Small intestine (tissue), 7 donors: ENCODE measurements around the gene PLIN5. TPM values are rescaled to one million over a fixed set of nuclear protein-coding genes. Genes with fewer than 3 reads are reported as not detected.

Experiments
- DNase-seq, 2 donors: peaks; one replicate each; pipeline versions ENCODE4 v3.0.0 to v3.0.0-alpha.2; 2013
- FAIRE-seq: peaks from 2 replicates; lab custom pipeline; 2012; peaks lifted over from hg19 to GRCh38; lab: Jason Lieb, UNC
- H3K27ac ChIP-seq, 3 donors: one replicate each; pipeline ENCODE4 v1.5.1; 2013; ENCODE audit warnings: low read length in 2 of 3, mild to moderate bottlenecking in 2 of 3, control low read depth in 1 of 3, inconsistent platforms in 1 of 3, low read depth in 1 of 3, moderate library complexity in 1 of 3
- H3K27me3 ChIP-seq, 3 donors: one replicate each; pipeline ENCODE4 v1.6.1; 2013; ENCODE audit warnings: low read length in 3 of 3, inconsistent platforms in 1 of 3; ENCODE audit not compliant: control insufficient read depth in 3 of 3, insufficient read depth in 3 of 3
- H3K36me3 ChIP-seq, 3 donors: one replicate each; pipeline ENCODE4 v1.6.1; 2013; ENCODE audit warnings: low read length in 3 of 3, inconsistent platforms in 1 of 3, low read depth in 1 of 3, mild to moderate bottlenecking in 1 of 3, moderate library complexity in 1 of 3; ENCODE audit not compliant: control insufficient read depth in 3 of 3, insufficient read depth in 2 of 3
- H3K4me1 ChIP-seq, 3 donors: one replicate each; pipeline ENCODE4 v1.6.1; 2013; ENCODE audit warnings: low read length in 2 of 3, inconsistent platforms in 1 of 3, low read depth in 1 of 3, mild to moderate bottlenecking in 1 of 3, moderate library complexity in 1 of 3; ENCODE audit not compliant: control insufficient read depth in 3 of 3, insufficient read depth in 2 of 3
- H3K4me3 ChIP-seq, 3 donors: one replicate each; pipeline ENCODE4 v1.5.1; 2013; ENCODE audit warnings: low read length in 3 of 3, control low read depth in 1 of 3, inconsistent platforms in 1 of 3, low read depth in 1 of 3, mild to moderate bottlenecking in 1 of 3, moderate library complexity in 1 of 3
- H3K9me3 ChIP-seq, 2 donors: one replicate each; pipeline ENCODE4 v1.6.1; 2013; ENCODE audit warnings: low read depth in 1 of 2, low read length in 1 of 2; ENCODE audit not compliant: control insufficient read depth in 2 of 2, insufficient read depth in 1 of 2
- WGBS, 3 donors: extraction: QIAGEN DNeasy Blood & Tissue Kit; methylation state at CpG; one replicate each; pipeline ENCODE4 v1.1.7; 2013; 5-methylcytosine and 5-hydroxymethylcytosine counted together
- polyA plus RNA-seq, 4 donors: library from polyadenylated mRNA; stranded (reverse) in 3 of 4; unstranded in 1 of 4; fragments of 200-250 nt in 3 of 4; fragments of 120-200 nt in 1 of 4; gene quantifications; one replicate each; pipeline versions ENCODE4 v1.2.1 to v1.2.3, GENCODE V29; 2013
- donor health status: healthy with polysubstance abuse.
- donor health status: control.
- donor health status: control.
- donor health status: Bipolar disorder and iron deficiency.
- donor health status: healthy.

The PLIN5 gene
- polyA plus RNA-seq, 4 donors = 0.27 to 4.5 (median 1.9) TPM

- no peaks in the 10 kb centered on the region for H3K27me3 ChIP-seq
- DNase-seq (no peak), FAIRE-seq (no peak)
- peaks cover 0 to 2% (median 0%) of the 10 kb centered on the region in 3 donors for H3K36me3 ChIP-seq
- no peaks in the 10 kb centered on the region for H3K9me3 ChIP-seq
- peak within 1 kb of the TSS in 1 of 3 donors; percentile 84 for H3K27ac ChIP-seq
- peak within 1 kb of the TSS in 1 of 3 donors; percentile 24 for H3K4me3 ChIP-seq
- WGBS, 3 donors = 57 to 61% (median 60%) methylated on average over 13 of the region's 13 CpGs
- H3K4me1 ChIP-seq = no peaks in the 10 kb centered on the region
Observed at GRCh38 chr19:4559569-4559968, 24.5 kb upstream of the PLIN5 start, which contains the start of gene SEMA6B. Gene SEMA6B (minus strand): TSS chr19:4559684. CDS start chr19:4558457, 1,227 bp downstream.

GRCh38 chr19:4557971-4558941, 23.2 kb upstream of the PLIN5 start:
- FAIRE-seq (no peak), DNase-seq (peak in 1 of 2 donors; percentile 54)
- H3K27me3 ChIP-seq = no peaks in the 10 kb centered on the region
- no peak overlapping the region for H3K4me3 ChIP-seq
- 20 to 30% (median 28%) methylated on average over 38 to 44 of the region's 44 CpGs for WGBS, 3 donors
- H3K36me3 ChIP-seq = peaks cover 0 to 2% (median 0%) of the 10 kb centered on the region in 3 donors
- peak overlapping the region in 1 of 3 donors; percentile 17 for H3K27ac ChIP-seq
- H3K4me1 ChIP-seq = no peaks in the 10 kb centered on the region
- H3K9me3 ChIP-seq = no peaks in the 10 kb centered on the region

DNA sequence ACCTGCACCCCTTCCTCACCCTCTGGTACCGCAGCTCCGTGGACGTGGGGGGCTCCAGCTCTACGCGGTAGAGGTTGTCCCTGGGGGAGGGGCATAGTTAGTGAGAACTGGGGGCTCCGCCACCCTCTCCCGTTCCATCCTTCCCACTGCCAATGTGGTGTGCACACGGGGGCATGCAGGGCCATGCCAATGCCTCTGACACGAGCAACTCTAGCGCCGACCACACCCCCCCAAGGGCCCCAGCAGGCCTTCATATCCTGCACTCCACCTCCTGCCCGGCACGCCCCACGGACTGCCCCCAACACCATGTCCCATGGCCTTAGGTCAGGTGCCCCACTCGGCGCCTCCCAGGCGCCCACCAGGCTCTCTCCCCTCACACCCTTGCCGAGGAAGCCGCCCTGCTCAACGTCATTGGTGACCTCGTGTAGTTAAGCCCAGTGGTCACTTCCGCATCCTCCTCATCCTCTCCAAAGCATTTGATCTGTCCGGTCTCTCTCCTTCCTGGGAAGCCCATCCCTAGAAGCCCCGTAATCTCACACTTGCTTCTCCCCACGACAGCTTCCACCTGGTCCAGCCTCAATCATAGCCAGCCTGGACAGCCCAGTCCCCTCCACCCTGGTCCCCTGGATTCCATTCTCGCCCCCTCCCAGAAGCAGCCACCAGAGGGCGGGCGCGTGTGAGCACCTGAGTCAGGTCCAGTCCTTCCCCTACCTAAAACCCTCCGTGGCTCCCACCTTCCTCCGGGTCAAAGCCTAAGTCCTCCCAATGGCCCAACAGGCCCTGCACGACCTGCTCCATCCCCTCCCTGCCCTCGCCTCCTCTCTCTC, 22.3 kb upstream of the PLIN5 start:
- Histone ChIP-seq H3K9me3 (no peaks in the 10 kb centered on the region), H3K4me1 (no peaks in the 10 kb centered on the region), H3K4me3 (no peak overlapping the region), H3K27me3 (no peaks in the 10 kb centered on the region), H3K36me3 (peaks cover 0 to 2% (median 0%) of the 10 kb centered on the region in 3 donors), H3K27ac (no peak overlapping the region)
- WGBS, 3 donors = 65 to 80% (median 68%) methylated on average over 32 to 33 of the region's 33 CpGs
- FAIRE-seq (no peak), DNase-seq (no peak)

DNA sequence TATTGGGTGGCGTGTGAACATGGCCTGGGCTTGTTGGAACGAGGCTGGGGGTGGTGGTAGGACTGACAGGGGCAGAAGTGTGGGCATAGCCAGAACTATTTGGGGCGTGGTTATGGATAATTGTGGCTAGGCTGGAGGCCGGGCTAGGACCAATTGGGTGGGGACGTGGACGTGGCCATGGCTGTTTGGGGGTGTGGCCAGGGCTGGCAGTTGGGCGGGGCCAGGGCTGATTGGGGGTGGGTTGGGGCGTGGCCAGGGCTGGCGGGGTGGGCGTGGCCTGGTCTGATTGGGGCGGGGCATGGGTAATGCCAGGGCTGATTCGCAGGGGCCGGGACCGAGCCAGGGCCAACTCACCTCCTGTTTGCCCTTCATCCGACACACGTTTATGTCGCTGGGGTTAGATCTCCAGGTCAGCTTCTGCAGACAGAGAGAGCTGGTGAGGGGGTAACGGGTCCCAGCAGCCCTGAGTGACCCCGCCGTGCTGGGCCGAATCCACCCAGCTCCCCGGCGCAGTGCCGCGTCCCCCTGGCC, 21.6 kb upstream of the PLIN5 start:
- FAIRE-seq (no peak), DNase-seq (no peak)
- no peak overlapping the region for H3K4me3 ChIP-seq
- no peak overlapping the region for H3K27ac ChIP-seq
- H3K4me1 ChIP-seq = no peaks in the 10 kb centered on the region
- peaks cover 0 to 2% (median 0%) of the 10 kb centered on the region in 3 donors for H3K36me3 ChIP-seq
- peaks cover 0 to 2% of the 10 kb centered on the region in 2 donors for H3K9me3 ChIP-seq
- no peaks in the 10 kb centered on the region for H3K27me3 ChIP-seq
- 59 to 75% (median 71%) methylated on average over 24 to 25 of the region's 25 CpGs for WGBS, 3 donors

DNA sequence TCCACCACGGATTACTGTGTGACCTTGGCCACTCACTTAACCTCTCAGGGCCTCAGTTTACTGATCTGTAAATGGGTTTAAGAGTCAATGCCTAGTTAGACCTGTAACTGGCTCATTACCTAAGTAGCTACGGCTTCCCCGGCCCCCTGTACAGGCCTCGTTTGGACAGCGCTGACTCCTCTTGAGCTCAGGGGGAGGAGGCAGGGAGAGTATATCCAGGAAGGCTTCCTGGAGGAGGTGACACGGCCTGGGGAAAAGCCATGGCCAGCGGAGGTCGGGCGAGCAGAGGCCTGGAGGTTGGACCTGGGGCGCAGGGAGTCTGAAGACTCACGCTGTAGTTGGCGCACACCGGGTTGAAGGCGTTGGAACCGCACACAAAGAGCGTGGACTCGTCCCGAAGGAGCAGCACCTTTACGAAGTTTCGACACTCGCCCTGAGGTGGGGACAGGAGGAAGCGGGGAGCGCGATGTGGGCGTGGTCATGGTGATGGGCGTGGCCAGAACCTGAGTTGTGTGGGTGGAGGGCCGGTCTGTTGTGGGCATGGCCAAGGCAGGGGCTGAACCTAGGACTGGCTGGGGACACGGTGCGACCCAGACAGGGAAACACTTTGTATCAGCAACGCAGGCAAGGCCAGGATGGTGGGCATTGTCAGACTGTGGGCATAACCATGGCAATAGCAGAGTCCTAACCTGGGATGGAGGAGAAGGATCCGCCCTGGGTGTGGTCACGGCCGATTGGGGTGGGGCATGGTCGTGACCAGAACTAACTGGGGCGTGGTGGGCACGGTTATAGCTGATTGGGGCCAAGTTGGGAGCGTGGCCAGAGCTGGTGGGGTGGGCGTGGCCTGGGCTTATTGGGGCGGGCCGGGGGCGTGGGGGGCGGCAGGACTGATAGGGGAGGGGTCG, 20.9 kb upstream of the PLIN5 start:
- H3K9me3 ChIP-seq = peaks cover 0 to 2% of the 10 kb centered on the region in 2 donors
- no peaks in the 10 kb centered on the region for H3K4me1 ChIP-seq
- no peak overlapping the region for H3K4me3 ChIP-seq
- 55 to 72% (median 66%) methylated on average over 41 to 43 of the region's 43 CpGs for WGBS, 3 donors
- H3K36me3 ChIP-seq = peaks cover 0 to 2% (median 0%) of the 10 kb centered on the region in 3 donors
- no peaks in the 10 kb centered on the region for H3K27me3 ChIP-seq
- FAIRE-seq (no peak), DNase-seq (no peak)
- no peak overlapping the region for H3K27ac ChIP-seq

DNA sequence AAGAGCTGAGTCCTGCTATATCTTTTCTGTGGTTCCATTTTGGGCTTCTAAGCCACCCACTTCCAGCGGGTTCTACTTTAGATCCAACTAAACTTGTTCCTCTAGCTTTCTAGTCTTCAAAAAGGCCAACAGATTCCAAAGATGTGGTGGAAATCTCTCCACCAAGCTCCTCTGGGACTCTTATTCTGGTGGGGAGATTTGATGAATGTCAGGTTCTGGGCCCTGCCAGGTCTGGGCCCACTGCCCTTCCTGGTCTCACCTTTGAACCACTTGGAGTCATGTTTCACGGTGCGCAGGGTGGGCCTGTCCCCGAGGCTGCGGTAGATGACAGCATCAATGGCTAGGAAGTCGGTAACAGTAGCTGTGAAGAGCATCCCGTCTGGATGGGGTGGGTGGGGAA, 19.7 kb upstream of the PLIN5 start:
- 61 to 79% (median 71%) methylated on average over 7 of the region's 7 CpGs for WGBS, 3 donors
- H3K4me1 ChIP-seq = no peaks in the 10 kb centered on the region
- H3K9me3 ChIP-seq = peaks cover 0 to 2% of the 10 kb centered on the region in 2 donors
- H3K4me3 ChIP-seq = no peak overlapping the region
- peaks cover 0 to 4% (median 0%) of the 10 kb centered on the region in 3 donors for H3K36me3 ChIP-seq
- H3K27ac ChIP-seq = no peak overlapping the region
- FAIRE-seq (no peak), DNase-seq (no peak)
- H3K27me3 ChIP-seq = no peaks in the 10 kb centered on the region

DNA sequence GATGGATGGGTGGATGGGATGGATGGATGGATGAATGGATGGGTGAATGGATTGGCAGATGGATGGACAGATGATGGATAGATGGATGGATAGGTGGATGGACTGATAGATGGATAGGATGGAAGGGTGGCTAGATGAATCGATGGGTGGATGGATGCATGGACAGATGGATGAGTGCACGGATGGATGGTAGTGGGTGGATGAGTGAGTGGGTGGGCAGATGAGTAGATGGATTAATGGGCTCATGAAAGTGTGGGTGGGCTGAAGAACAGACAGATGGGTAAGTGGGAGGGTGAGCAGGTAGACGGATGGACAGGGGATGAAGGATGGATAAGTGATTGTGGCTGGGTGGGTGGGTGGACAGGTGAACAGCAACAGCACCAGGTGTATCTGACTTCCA, 18.8 kb upstream of the PLIN5 start:
- WGBS, 3 donors = 66 to 89% (median 75%) methylated on average over 3 of the region's 3 CpGs
- no peak for FAIRE-seq

More for the DNA sequence above, 18.8 kb upstream of the PLIN5 start:
- DNase-seq = no peak
- no peaks in the 10 kb centered on the region for H3K27me3 ChIP-seq
- no peak overlapping the region for H3K27ac ChIP-seq
- H3K4me3 ChIP-seq = no peak overlapping the region
- peaks cover 0 to 4% (median 0%) of the 10 kb centered on the region in 3 donors for H3K36me3 ChIP-seq
- H3K4me1 ChIP-seq = no peaks in the 10 kb centered on the region
- peaks cover 0 to 2% of the 10 kb centered on the region in 2 donors for H3K9me3 ChIP-seq
